GM19043 (cell line): ENCODE measurements around the gene ERCC2.

Experiments
- ATAC-seq: cut with Tn5 transposase; IDR thresholded peaks from one replicate; pipeline ENCODE4 v1.9.1; 2021; ENCODE audit warnings: low read depth; ENCODE audit not compliant: unreplicated experiment

Gene ERCC2

DNA sequence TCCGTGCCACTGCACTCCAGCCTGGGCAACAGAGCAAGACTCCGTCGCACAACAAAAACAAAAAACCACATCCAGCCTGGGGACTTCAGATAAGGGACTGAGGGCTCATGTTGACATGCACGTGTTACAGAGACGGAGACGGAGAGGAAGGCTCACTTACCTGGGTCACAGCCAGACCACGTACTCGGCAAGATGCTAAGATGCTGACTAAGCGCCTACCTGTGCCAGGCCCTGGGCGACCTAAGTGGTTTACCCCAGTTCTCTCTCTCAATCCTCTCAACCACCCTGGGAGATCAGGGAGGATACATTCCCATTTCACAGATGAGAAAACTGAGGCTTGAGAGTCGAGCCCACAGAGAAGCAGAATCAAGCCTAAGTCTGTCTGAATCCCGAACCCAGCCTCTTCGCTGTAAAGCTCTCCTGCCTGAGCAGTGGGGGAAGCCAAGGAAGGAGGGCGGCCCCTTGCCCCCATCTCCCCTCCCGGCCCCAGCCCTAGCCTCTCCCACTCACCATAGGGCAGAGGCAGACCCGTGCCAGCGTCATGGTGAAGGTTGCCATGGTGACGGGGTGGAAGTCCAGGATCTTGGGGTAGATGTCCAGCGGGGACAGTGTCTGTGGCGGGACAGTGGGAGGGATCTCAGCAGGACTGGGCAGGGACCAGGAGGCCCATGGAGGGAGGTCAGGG lies 13.5 kb downstream of the ERCC2 start:
- ATAC-seq: no peak

DNA sequence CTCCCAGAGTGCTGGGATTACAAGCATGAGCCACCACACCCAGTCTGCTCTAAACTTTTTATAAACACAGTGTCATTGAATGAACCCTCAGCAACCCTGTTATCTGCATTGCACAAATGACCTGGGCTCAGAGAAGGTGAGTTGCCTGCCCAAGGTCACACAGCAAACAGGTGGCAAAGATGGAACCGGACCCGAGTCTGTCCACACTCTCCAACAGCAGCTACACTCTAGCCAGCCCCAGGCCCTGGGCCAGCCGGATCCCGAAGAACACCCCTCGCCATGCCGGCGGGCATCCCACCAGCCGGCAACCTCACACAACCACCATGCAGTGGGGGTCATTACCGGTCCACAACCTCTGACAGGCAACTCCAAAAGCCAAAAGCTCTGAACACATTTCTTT lies 14.5 kb downstream of the ERCC2 start:
- ATAC-seq: no peak

DNA sequence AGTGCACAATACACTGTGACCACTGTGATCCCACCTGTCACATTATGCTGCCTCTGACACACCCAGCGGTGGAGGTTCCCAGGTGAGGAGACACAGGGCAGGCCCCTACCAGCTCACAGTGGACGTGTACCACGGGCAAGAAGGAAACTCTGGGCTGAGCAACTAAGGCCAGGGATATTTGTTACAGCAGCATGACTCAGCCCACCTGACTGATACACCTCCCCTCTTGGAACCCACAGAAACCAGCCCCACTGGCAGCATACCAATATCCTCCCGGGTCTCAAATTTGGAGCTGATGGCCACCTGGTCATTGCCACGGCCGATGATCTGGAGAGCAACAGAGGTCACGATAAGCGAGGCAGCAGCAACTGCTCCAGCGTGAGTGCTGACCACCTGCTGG lies 15.0 kb downstream of the ERCC2 start:
- ATAC-seq: no peak

DNA sequence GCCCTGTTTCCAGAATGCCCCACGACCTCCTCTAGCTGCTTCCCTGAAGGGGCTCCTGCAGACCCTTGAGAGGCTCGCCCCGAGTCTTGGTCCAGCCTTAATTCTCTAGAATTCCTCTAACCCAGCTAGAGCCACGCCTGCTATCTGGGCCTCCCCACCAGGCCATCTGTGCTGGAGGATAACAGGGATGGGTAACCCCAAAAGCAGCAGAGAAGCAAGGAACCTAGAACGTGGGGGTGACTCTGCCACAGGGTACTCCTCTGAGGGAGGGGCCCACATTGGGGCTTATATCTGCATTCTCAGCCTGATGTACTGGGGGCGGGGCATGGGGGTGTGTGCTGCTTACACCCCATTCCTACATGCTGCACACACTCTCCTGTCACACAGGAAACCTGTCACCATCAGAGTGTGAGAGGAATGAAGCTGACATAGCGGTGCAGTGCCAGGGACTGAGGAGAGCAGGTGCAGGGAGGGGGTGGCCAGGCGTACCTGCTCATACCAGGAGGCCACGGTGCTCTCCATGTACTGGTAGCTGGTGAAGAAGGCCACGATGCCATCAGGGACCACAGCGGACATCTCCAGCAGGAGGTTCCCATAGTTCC lies 16.0 kb downstream of the ERCC2 start:
- ATAC-seq: no peak

GRCh38 chr19:45352914-45353796 lies 17.2 kb downstream of the ERCC2 start:
- no peak for ATAC-seq

GRCh38 chr19:45352471-45352870 lies 17.9 kb downstream of the ERCC2 start:
- no peak for ATAC-seq

DNA sequence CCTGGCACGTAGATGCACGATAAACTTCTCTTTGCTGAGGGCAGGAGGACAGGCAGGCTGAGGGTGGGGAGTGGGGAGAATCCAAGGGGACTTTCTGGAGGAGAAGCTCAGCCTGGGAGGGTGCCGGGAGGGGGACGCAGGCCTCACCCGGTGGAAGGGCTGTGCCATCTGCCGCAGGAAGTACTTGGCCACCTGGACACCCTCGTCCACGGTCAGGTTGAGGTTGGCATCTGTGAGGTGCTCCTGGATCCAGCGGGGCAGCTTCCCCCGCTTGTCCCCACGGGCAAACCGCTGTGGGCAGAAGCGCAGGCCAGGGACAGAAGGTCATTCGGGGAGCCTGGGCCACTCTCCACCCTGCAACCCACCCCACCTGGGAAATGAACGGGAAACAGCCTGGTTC lies 18.3 kb downstream of the ERCC2 start:
- no peak for ATAC-seq

DNA sequence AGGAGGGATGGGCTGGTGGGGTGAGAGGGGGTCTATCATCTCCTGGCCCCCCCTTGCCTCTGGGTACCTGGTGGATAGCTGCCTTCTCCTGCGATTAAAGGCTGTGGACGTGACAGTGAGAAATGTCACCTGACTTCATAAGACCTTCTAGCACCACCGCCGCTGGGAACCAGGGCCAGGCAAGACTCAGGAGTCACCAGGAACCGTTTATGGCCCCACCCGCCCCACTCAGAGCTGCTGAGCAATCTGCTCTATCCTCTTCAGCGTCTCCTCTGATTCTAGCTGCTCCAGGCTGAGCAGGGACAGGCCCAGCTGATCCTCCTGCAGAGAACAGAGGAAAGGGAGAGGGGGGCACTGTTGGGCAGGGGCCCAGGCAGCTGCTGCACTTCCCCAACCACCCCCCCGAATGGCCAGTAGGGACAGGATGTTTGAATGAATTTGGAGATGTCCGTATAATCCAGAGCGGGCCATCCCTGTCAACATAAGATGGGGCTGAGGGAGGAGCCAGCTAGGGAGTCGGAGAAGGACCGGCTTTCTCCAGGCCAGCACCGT lies 18.9 kb downstream of the ERCC2 start:
- ATAC-seq: no peak

GRCh38 chr19:45350477-45351058 lies 19.8 kb downstream of the ERCC2 start:
- no peak for ATAC-seq

- no peak for ATAC-seq
These were observed 20.9 kb downstream of the ERCC2 start for GRCh38 chr19:45349430-45349941.

GRCh38 chr19:45349126-45349415 lies 21.3 kb downstream of the ERCC2 start:
- no peak for ATAC-seq

- no peak for ATAC-seq
These were observed 21.8 kb downstream of the ERCC2 start for GRCh38 chr19:45348367-45349125.

DNA sequence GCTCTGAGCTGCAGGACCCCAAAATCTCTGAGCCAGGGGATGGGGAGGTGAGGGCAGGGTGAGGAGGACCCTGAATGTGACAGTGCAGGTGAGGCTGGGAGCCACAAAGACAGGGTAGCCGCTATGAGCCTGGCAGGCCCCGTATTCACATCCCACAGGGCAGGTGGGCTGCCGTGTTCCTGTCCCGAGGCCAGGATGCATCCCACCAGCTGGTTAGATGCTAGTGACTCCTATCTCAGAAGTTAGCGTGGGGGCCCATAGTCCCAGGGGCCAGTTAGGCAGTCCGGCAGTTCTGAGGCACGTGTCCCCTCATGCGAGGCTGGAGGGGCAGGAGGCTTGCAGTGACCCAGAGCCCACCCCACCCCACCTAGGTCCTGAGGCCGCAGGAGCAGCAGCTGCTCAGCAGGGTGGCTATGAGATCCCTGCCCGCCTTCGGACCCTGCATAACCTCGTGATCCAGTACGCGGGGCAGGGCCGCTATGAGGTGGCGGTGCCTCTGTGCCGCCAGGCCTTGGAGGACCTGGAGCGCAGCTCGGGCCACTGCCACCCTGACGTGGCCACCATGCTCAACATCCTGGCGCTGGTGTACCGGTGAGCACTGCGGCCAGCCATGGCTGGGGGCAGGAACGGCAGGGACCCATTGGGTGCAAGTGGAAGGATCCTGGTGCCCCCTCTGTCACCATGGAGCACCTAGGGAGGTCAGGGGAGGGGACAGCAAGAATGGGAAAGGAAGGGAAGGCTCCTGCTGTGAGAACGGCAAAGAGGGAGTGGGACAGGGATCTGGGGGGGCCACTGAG lies 22.6 kb downstream of the ERCC2 start:
- no peak for ATAC-seq

DNA sequence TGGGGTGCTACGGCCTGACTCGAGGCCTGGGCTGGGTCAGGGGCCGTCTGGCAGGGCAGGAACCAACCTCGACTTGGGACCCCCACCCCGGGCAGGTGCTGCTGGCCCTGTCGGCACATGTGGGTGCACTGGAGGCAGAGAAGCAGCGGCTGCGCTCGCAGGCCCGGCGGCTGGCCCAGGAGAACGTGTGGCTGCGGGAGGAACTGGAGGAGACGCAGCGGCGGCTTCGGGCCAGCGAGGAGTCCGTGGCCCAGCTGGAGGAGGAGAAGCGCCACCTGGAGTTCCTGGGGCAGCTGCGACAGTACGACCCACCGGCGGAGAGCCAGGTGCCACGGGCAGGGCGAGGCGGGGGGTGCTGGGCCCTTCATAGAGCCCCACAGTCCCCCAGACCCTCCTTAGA lies 23.9 kb downstream of the ERCC2 start:
- no peak for ATAC-seq

GRCh38 chr19:45345506-45345860 lies 24.9 kb downstream of the ERCC2 start:
- no peak for ATAC-seq

GRCh38 chr19:45344621-45345505 lies 25.5 kb downstream of the ERCC2 start:
- ATAC-seq: no peak

- no peak for ATAC-seq
These were observed 27.5 kb downstream of the ERCC2 start for GRCh38 chr19:45342911-45343310.

- ATAC-seq: no peak
These were observed 29.4 kb downstream of the ERCC2 start for GRCh38 chr19:45340899-45341453.
